H1 (cell line): ENCODE measurements around the gene SLC35E1. TPM values are rescaled to one million over a fixed set of nuclear protein-coding genes. Genes with fewer than 3 reads are reported as not detected.

ENCODE experiments used
- CTCF ChIA-PET: fragments of 300-600 bp; sonication (Branson Sonifier 250); formaldehyde crosslinking; loops from one replicate; lab custom pipeline; 2021; ENCODE audit not compliant: partially characterized antibody; lab: Charles Lee
- POLR2A ChIA-PET: fragments of 300-600 bp; sonication (Branson Sonifier 250); formaldehyde crosslinking; loops from one replicate; lab custom pipeline; 2021; ENCODE audit warnings: inconsistent platforms; ENCODE audit not compliant: partially characterized antibody; lab: Charles Lee
- DNase-seq, 2 experiments: peaks; one replicate each; pipeline versions ENCODE4 v3.0.0 to v3.0.0-alpha.2; 2010 to 2022; ENCODE audit warnings: low spot score in 2 of 2, low read depth in 1 of 2, mixed read lengths in 1 of 2
- FAIRE-seq: peaks from 2 replicates; lab custom pipeline; 2011; peaks lifted over from hg19 to GRCh38; lab: Jason Lieb, UNC
- H2AFZ ChIP-seq: 2 replicates; pipeline ENCODE4 v1.8.1; 2012; ENCODE audit warnings: low read length, inconsistent platforms
- H2AK5ac ChIP-seq: 2 replicates; pipeline ENCODE4 v1.6.1; 2013; ENCODE audit warnings: low read depth, low read length
- H2BK120ac ChIP-seq: replicated peaks from 2 replicates; pipeline ENCODE3; 2013; ENCODE audit warnings: low read depth, low read length, inconsistent platforms
- H2BK12ac ChIP-seq: 2 replicates; pipeline ENCODE4 v1.6.1; 2013; ENCODE audit warnings: low read depth, low read length
- H2BK15ac ChIP-seq: 2 replicates; pipeline ENCODE4 v1.6.1; 2013; ENCODE audit warnings: low read length
- H2BK20ac ChIP-seq: 2 replicates; pipeline ENCODE4 v1.6.1; 2013; ENCODE audit warnings: low read length
- H2BK5ac ChIP-seq: 2 replicates; pipeline ENCODE4 v1.6.1; 2013; ENCODE audit warnings: low read depth, low read length
- H3K14ac ChIP-seq: 2 replicates; pipeline ENCODE4 v1.6.1; 2013; ENCODE audit warnings: inconsistent platforms; ENCODE audit not compliant: insufficient read length
- H3K18ac ChIP-seq: 2 replicates; pipeline ENCODE4 v1.6.1; 2013; ENCODE audit warnings: low read length; ENCODE audit errors: extremely low read depth
- H3K23ac ChIP-seq: 2 replicates; pipeline ENCODE4 v1.6.1; 2013; ENCODE audit warnings: inconsistent platforms; ENCODE audit not compliant: insufficient read length
- H3K23me2 ChIP-seq: 2 replicates; pipeline ENCODE4 v1.6.1; 2013; ENCODE audit warnings: low read depth, low read length
- H3K27ac ChIP-seq: 2 replicates; pipeline ENCODE4 v1.6.1; 2011; ENCODE audit warnings: low read depth, low read length, inconsistent platforms
- H3K27me3 ChIP-seq, 4 experiments: replicated peaks in 1 of 4; 1 replicate in 1 of 4; 2 replicates in 3 of 4; pipeline versions ENCODE4 v1.6.1 to v1.8.1; 2011 to 2013; ENCODE audit warnings: low read length in 3 of 4, mild to moderate bottlenecking in 3 of 4, inconsistent platforms in 2 of 4, mixed read lengths in 2 of 4, moderate library complexity in 1 of 4; ENCODE audit not compliant: control insufficient read depth in 3 of 4, insufficient read depth in 3 of 4; ENCODE audit errors: extremely low read depth in 1 of 4
- H3K36me3 ChIP-seq, 4 experiments: 2 replicates each; pipeline versions ENCODE4 v1.6.1 to v1.8.1; 2011 to 2013; ENCODE audit warnings: mild to moderate bottlenecking in 4 of 4, low read length in 3 of 4, moderate library complexity in 2 of 4, control low read depth in 1 of 4, inconsistent platforms in 1 of 4; ENCODE audit not compliant: insufficient read depth in 4 of 4, control insufficient read depth in 2 of 4
- H3K4ac ChIP-seq: replicated peaks from 2 replicates; pipeline ENCODE3; 2013; ENCODE audit warnings: low read length, low read depth, mixed read lengths, inconsistent platforms; ENCODE audit not compliant: insufficient read length
- H3K4me1 ChIP-seq, 4 experiments: replicated peaks in 1 of 4; 1 replicate in 1 of 4; 2 replicates in 3 of 4; pipeline versions ENCODE4 v1.6.1 to v1.8.1; 2011 to 2013; ENCODE audit warnings: low read length in 3 of 4, inconsistent platforms in 2 of 4, mixed read lengths in 1 of 4; ENCODE audit not compliant: insufficient read depth in 4 of 4, control insufficient read depth in 3 of 4
- H3K4me2 ChIP-seq, 2 experiments: 2 replicates each; pipeline versions ENCODE4 v1.6.1 to v1.8.1; 2011 to 2013; ENCODE audit warnings: low read depth in 2 of 2, low read length in 2 of 2, control low read depth in 1 of 2, inconsistent platforms in 1 of 2, mild to moderate bottlenecking in 1 of 2; ENCODE audit not compliant: insufficient read depth in 1 of 2
- H3K4me3 ChIP-seq, 4 experiments: fragments of 200-600, 300-600 bp in 1 of 4; sonication (generic), shearing (Covaris generic), sonication (Bioruptor Twin) in 1 of 4; 2 replicates each; pipeline versions ENCODE4 v1.5.1 to v1.8.1; 2011 to 2016; ENCODE audit warnings: low read length in 4 of 4, low read depth in 3 of 4, control low read depth in 2 of 4, inconsistent platforms in 2 of 4, mild to moderate bottlenecking in 2 of 4, mixed read lengths in 1 of 4, moderate library complexity in 1 of 4; ENCODE audit not compliant: insufficient read depth in 2 of 4; ENCODE audit errors: extremely low read depth in 1 of 4
- H3K56ac ChIP-seq: replicated peaks from 2 replicates; pipeline ENCODE3; 2013; ENCODE audit warnings: low read depth, mild to moderate bottlenecking, mixed read lengths, low read length, inconsistent platforms; ENCODE audit not compliant: insufficient read length
- H3K79me1 ChIP-seq: 2 replicates; pipeline ENCODE4 v1.6.1; 2013; ENCODE audit warnings: low read depth, low read length, control low read depth
- H3K79me2 ChIP-seq, 2 experiments: 2 replicates each; pipeline versions ENCODE4 v1.6.1 to v1.8.1; 2012 to 2013; ENCODE audit warnings: low read length in 2 of 2, mild to moderate bottlenecking in 2 of 2, inconsistent platforms in 1 of 2; ENCODE audit not compliant: insufficient read depth in 2 of 2, control insufficient read depth in 1 of 2
- H3K9ac ChIP-seq, 4 experiments: replicated peaks in 1 of 4; 1 replicate in 1 of 4; 2 replicates in 3 of 4; pipeline versions ENCODE4 v1.6.1 to v1.8.1; 2011 to 2013; ENCODE audit warnings: low read depth in 3 of 4, low read length in 3 of 4, control low read depth in 2 of 4, mild to moderate bottlenecking in 2 of 4, moderate library complexity in 2 of 4, inconsistent platforms in 1 of 4; ENCODE audit errors: extremely low read depth in 1 of 4
- H3K9me3 ChIP-seq, 2 experiments: 2 replicates each; pipeline versions ENCODE4 v1.6.1 to v1.8.1; 2012 to 2013; ENCODE audit warnings: mild to moderate bottlenecking in 2 of 2, moderate library complexity in 2 of 2, control low read depth in 1 of 2, inconsistent platforms in 1 of 2, low read depth in 1 of 2, low read length in 1 of 2, mixed read lengths in 1 of 2; ENCODE audit not compliant: insufficient read depth in 2 of 2
- H4K20me1 ChIP-seq, 2 experiments: replicated peaks in 1 of 2; 2 replicates each; pipeline versions ENCODE3 to v1.8.1; 2011 to 2013; ENCODE audit warnings: inconsistent platforms in 2 of 2, low read length in 2 of 2, mild to moderate bottlenecking in 1 of 2; ENCODE audit not compliant: insufficient read depth in 2 of 2, control insufficient read depth in 1 of 2
- H4K5ac ChIP-seq: 2 replicates; pipeline ENCODE4 v1.6.1; 2013; ENCODE audit warnings: low read length, low read depth, mixed read lengths, inconsistent platforms; ENCODE audit not compliant: insufficient read length
- H4K8ac ChIP-seq: 2 replicates; pipeline ENCODE4 v1.8.0; 2013; ENCODE audit warnings: mild to moderate bottlenecking, moderate library complexity, low read length, inconsistent platforms; ENCODE audit not compliant: insufficient read depth; ENCODE audit errors: extremely low read depth
- H4K91ac ChIP-seq: replicated peaks from 2 replicates; pipeline ENCODE3; 2013; ENCODE audit warnings: low read length, mixed read lengths, inconsistent platforms; ENCODE audit not compliant: insufficient read length
- CEBPB ChIP-seq: IDR thresholded peaks from 2 replicates; pipeline ENCODE4 v1.6.1; 2012; ENCODE audit warnings: low read depth, low read length
- CHD2 ChIP-seq: IDR thresholded peaks from 2 replicates; pipeline ENCODE4 v1.6.1; 2012; ENCODE audit warnings: low read length, improper control_type of control experiment
- RBBP5 ChIP-seq: IDR thresholded peaks from 2 replicates; pipeline ENCODE4 v1.7.1; 2012; ENCODE audit warnings: low read depth, mild to moderate bottlenecking, inconsistent platforms, low read length, moderate library complexity, borderline replicate concordance
- SAP30 ChIP-seq: fragments of 300-600 bp; sonication (generic); IDR thresholded peaks from 2 replicates; pipeline ENCODE4 v1.7.1; 2012; ENCODE audit warnings: low read length, moderate library complexity, mild to moderate bottlenecking, inconsistent platforms; ENCODE audit not compliant: insufficient read depth, insufficient replicate concordance
- SIN3A ChIP-seq, 2 experiments: IDR thresholded peaks in 1 of 2; conservative IDR thresholded peaks in 1 of 2; 2 replicates each; pipeline ENCODE4 v1.6.1; 2011 to 2012; ENCODE audit warnings: low read length in 2 of 2, improper control_type of control experiment in 1 of 2, low read depth in 1 of 2, mild to moderate bottlenecking in 1 of 2
- SIRT6 ChIP-seq: IDR thresholded peaks from one replicate; pipeline ENCODE4 v1.7.1; 2012; ENCODE audit warnings: low read length, inconsistent platforms
- SP1 ChIP-seq: IDR thresholded peaks from 2 replicates; pipeline ENCODE4 v1.6.1; 2011; ENCODE audit warnings: low read depth, low read length
- SP4 ChIP-seq: IDR thresholded peaks from 2 replicates; pipeline ENCODE4 v1.6.1; 2012; ENCODE audit warnings: low read length, inconsistent platforms
- SRF ChIP-seq: IDR thresholded peaks from 2 replicates; pipeline ENCODE4 v1.6.1; 2011; ENCODE audit warnings: mild to moderate bottlenecking, low read depth, low read length, moderate library complexity
- SUZ12 ChIP-seq: fragments of 200-600 bp; sonication (generic); IDR thresholded peaks from 2 replicates; pipeline ENCODE4 v1.6.1; 2012; ENCODE audit warnings: mild to moderate bottlenecking, inconsistent platforms, low read length, moderate library complexity, mixed read lengths
- TBP ChIP-seq: IDR thresholded peaks from 2 replicates; pipeline ENCODE4 v1.6.1; 2011; ENCODE audit warnings: low read depth, low read length, improper control_type of control experiment
- ZNF274 ChIP-seq: IDR thresholded peaks from 2 replicates; pipeline ENCODE4 v1.7.0; 2012; ENCODE audit warnings: low read length, borderline replicate concordance; ENCODE audit errors: extremely low read depth
- WGBS, 2 experiments: shearing (Covaris generic) in 1 of 2; methylation state at CpG; one replicate each; pipeline versions ENCODE4 v1.1.6 to v1.1.7; 2013 to 2015; ENCODE audit warnings: low lambda C conversion rate in 2 of 2, mixed read lengths in 2 of 2, inconsistent platforms in 1 of 2, low coverage in 1 of 2, missing lambda C conversion rate in 1 of 2; ENCODE audit not compliant: insufficient replicate concordance in 2 of 2, insufficient coverage in 1 of 2, insufficient read length in 1 of 2; ENCODE audit errors: extremely low coverage in 1 of 2, missing lambda C conversion rate in 1 of 2; 5-methylcytosine and 5-hydroxymethylcytosine counted together
- polyA plus RNA-seq, 7 experiments: library from polyadenylated mRNA; depleted of rRNA in 3 of 7; stranded (reverse) in 5 of 7; unstranded in 2 of 7; fragments of >200 nt in 5 of 7; fragments of 200-250 nt in 2 of 7; gene quantifications; 1 replicate in 5 of 7; 2 replicates in 1 of 7; 4 replicates in 1 of 7; pipeline versions ENCODE4 v1.2.1 to v1.2.3, GENCODE V29; 2011 to 2013; ENCODE audit warnings: missing spikeins in 2 of 7, mixed read lengths in 2 of 7
- total RNA-seq: library from RNA; stranded (reverse); fragmentation: NEBNext Ultra II Directional; extraction: Animal tissue kit (Norgen Biotek cat#: 25700); gene quantifications from 2 replicates; pipeline ENCODE4 v1.2.1, GENCODE V29; 2021
- TF ChIP-seq, protein P1 (sequence below): IDR thresholded peaks from 2 replicates; pipeline ENCODE4 v1.6.1; 2012; ENCODE audit warnings: low read length, inconsistent platforms

SLC35E1 gene
- total and polyA plus RNA-seq, 2 of the 8 experiments (the other 6 are each of a cell fraction or from before 2014, with no cell fraction given) = 26.0 to 31.9 TPM

DNA sequence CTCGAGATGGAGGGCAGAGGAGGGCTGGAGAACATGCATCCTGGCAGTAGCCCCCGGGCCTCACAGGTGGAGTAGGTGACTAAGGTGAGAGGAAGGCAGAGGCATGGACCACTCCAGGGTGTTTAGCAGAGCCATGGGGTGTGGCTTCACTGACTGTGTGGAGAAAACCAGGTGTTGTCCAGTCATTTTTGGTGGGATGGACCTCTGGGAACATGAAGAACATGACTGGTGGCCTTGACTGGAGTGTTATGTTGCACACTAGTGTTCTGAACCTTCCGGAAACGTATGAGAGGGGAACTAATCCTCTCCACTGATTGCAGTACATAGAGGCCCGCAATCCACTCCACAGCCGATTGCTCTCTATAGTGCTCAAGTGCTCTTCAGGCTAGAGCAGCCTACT lies 38.9 kb upstream of the SLC35E1 start:
- ChIA-PET POLR2A (interaction anchor here (1.9 kb wide), 1 partner anchor 11 kb away, joined by 5 read pairs; no protein-coding TSS in a partner anchor), CTCF (no interaction called here)
- no peak overlapping the region for H3K4me3 ChIP-seq
- no peak overlapping the region for H2BK5ac ChIP-seq
- H2BK120ac ChIP-seq = no peak overlapping the region
- peaks cover 40% of the 10 kb centered on the region for H3K79me1 ChIP-seq
- FAIRE-seq (no peak), DNase-seq (no peak)
- H2AK5ac ChIP-seq = no peak overlapping the region
- no peak overlapping the region for H2BK12ac ChIP-seq
- no peaks in the 10 kb centered on the region for H3K36me3 ChIP-seq
- no peak overlapping the region for H2AFZ ChIP-seq
- no peak overlapping the region for H3K14ac ChIP-seq
- H3K79me2 ChIP-seq = peaks cover 0 to 87% of the 10 kb centered on the region in 2 experiments; a peak in 2 of 4 replicates
- H2BK20ac ChIP-seq = no peak overlapping the region
- no peak overlapping the region for H3K27ac ChIP-seq
- H4K20me1 ChIP-seq = peaks cover 13 to 31% of the 10 kb centered on the region in 2 experiments
- H3K4me2 ChIP-seq = no peak overlapping the region
- no peaks in the 10 kb centered on the region for H3K9me3 ChIP-seq
- 0 out of 7 replicates have a peak, but pooled peaks cover 0 to 2% (median 0%) of the 10 kb centered on the region in 4 experiments for H3K4me1 ChIP-seq
- no peak overlapping the region for H3K56ac ChIP-seq
- no peak overlapping the region for H3K9ac ChIP-seq
- no peak overlapping the region for H3K18ac ChIP-seq
- no peak overlapping the region for H4K91ac ChIP-seq
- 90% methylated on average over 6 of the region's 6 CpGs; no CpG with 5 or more reads in 1 of the 2 experiments for WGBS, 2 experiments
- no peaks in the 10 kb centered on the region for H3K27me3 ChIP-seq
- no peak overlapping the region for H3K23ac ChIP-seq
- H4K8ac ChIP-seq = no peak overlapping the region
- no peak overlapping the region for H3K4ac ChIP-seq
- no peaks in the 10 kb centered on the region for H3K23me2 ChIP-seq
- H2BK15ac ChIP-seq = no peak overlapping the region
- H4K5ac ChIP-seq = no peak overlapping the region
- TF ChIP-seq SRF (no peak), SAP30 (no peak), ZNF274 (no peak), RBBP5 (no peak), SUZ12 (no peak), TBP (no peak), SP4 (no peak), CEBPB (no peak), SIRT6 (no peak), SIN3A (conservative IDR thresholded peaks at IDR 0.05 in 1 of 2, IDR thresholded peaks at IDR 0.05 in 1 of 2; ENCODE audit: low read depth in 1 of 2, low read length in 2 of 2) (no peak), CHD2 (no peak), SP1 (no peak)
- TF ChIP-seq, protein P1, sequence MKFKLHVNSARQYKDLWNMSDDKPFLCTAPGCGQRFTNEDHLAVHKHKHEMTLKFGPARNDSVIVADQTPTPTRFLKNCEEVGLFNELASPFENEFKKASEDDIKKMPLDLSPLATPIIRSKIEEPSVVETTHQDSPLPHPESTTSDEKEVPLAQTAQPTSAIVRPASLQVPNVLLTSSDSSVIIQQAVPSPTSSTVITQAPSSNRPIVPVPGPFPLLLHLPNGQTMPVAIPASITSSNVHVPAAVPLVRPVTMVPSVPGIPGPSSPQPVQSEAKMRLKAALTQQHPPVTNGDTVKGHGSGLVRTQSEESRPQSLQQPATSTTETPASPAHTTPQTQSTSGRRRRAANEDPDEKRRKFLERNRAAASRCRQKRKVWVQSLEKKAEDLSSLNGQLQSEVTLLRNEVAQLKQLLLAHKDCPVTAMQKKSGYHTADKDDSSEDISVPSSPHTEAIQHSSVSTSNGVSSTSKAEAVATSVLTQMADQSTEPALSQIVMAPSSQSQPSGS = no peak
